Hematopoietic multipotent progenitor cell treated with erythropoietin and hydrocortisone succinate and interleukin-3 and kit ligand, for 8 days (in vitro differentiated cells): Measurements from ENCODE around the gene MAP3K20.
"Not testable (repeated sequence)": the region's sequence is repeated elsewhere in the genome, so short reads cannot be mapped to it uniquely, and the experiment has no call there.

Experiments used
- DNase-seq: peaks from one replicate; pipeline ENCODE4 v3.0.0-alpha.2; 2015

The MAP3K20 gene

GRCh38 chr2:173163357-173163756 is 87.7 kb downstream of the MAP3K20 start:
- not testable (repeated sequence) for DNase-seq

DNA sequence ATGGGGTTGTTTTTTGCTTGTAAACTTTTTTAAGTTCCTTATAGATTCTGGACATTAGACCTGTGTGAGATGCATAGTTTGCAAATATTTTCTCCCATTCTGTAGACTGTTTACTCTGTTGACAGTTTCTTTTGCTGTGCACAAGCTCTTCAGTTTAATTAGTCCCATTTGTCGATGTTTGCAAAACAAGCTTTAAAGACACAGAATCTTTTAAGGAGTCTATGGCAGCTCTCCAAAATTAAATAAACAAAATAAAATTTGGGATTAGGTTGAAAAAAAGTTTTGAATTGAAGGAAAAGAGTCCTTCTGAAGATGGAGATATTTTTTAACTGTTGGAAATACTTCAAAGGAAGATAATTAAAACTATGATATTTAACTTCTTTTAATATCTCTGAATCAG is 88.8 kb downstream of the MAP3K20 start:
- no peak for DNase-seq

DNA sequence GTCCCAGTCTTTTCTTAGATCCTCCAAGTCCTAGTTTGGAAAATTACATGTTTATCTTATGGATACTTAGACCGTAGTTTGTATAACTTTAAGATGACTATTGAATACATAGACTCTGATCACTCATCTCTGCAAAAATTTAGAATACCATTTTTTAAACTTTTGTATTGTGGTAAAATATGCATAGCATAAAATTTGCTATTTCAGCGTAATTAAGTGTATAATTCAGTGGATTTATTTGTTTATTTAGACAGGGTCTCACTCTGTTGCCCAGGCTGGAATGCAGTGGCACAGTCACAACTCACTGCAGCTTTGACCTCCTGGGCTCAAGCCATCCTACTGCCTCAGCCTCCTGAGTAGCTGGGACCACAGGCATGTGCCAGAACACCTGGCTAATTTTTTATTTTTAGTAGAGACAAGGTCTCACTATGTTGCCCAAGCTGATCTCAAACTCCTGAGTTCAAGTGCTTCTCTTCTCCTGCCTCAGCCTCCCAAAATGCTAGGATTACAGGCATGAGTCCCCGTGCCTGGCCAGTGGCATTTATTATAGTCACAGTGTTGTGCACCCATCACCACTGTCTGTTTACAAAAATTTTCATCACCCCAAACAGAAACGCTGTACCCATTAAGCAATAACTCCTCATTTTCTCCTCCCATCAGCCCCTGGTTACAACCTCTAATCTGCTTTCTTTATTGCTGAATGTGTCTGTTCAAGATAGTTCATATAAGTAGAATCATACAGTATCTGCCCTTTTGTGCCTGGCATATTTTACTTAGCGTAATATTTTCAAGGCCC is 90.0 kb downstream of the MAP3K20 start:
- DNase-seq, result no peak

DNA sequence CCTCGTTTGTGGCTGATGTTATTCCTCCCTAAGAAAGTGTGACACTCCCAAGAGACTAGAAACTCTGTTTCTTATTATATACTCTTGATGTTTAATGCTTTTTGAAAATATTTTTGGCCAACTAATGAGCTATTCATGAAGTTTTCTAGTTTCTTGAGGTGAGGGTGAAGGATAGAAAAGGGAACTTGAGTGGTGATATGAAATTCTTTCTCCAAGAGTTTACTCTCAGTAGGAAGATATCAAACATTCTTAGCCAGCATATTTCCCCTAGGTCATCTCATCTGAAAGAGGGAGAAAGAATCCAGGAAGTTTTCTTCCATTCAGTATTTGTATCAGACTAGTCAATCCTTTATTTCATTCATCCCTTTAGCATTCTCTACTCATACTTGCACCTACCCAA is 95.7 kb downstream of the MAP3K20 start:
- no peak for DNase-seq

- no peak for DNase-seq
These were observed 96.4 kb downstream of the MAP3K20 start for GRCh38 chr2:173171924-173172643.

DNA sequence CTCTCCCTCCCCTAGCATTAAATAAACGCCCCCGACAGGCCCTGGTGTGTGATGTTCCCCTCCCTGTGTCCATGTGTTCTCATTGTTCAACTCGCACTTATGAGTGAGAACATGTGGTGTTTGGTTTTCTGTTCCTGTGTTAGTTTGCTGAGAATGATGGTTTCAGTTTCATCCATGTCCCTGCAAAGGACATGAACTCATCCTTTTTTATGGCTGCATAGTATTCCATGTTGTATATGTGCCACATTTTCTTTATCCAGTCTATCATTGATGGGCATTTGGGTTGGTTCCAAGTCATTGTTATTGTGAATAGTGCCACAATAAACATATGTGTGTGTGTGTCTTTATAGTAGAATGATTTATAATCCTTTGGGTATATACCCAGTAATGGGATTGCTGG is 98.7 kb downstream of the MAP3K20 start:
- DNase-seq, result not testable (repeated sequence)

DNA sequence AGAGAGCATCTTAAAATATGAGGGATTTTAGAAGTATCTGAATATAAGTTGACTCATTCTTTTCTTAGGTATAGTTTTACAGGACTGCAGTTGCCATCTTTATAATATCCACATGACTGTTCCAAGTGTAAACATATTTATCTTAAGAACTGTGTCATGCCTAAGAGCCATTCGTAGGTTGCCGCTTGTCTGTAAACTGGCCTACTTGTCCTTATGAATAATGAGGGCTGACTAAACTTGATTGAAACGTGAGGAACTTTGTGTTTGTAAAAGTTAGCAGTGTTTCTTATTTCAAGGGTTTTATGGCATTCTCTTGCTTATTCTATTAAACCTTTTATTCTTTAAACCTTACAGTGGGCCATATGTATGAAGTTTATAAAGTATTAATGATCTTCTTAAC is 99.6 kb downstream of the MAP3K20 start:
- no peak for DNase-seq

GRCh38 chr2:173181982-173182381 is 106.3 kb downstream of the MAP3K20 start:
- DNase-seq, result no peak

DNA sequence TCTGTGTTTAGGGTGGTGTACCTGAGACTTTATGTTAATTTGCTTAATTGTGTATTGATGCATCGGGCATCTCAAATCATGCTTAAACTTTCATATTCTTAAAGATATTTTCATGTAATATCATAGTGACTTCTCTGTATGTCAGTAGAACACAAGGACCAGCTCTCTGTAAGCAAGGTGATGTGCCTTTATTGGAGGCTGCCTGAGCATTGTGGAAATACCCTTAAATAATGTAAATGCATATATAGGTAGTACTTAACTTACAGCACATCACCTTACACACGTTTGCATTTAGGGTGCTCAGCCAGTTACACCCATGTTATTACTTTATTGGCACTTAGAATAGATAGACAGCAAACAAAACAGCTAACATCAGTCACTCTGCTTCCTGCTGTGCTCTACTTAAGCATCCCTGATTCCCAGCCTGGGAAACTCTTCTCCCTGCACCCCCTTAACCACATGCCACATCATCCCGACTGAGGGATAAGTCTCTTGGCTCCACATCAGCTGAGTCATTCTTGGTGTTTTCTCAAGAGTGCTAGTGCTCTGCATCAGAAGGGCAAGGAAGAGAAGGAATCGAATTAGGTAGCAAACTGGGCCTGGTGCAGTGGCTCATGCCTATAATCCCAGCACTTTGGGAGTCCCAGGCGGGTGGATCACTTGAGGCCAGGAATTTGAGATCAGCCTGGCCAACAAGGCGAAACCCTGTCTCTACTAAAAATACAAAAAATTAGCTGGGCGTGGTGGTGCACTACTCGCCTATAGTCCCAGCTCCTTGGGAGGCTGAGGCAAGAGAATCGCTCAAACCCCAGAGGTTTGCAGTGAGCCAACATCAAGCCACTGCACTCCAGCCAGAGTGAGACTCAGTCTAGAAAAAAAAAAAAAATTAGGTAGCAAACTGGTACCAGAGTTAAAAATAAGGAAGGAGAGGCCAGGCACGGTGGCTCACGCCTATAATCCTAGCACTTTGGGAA is 108.7 kb downstream of the MAP3K20 start:
- DNase-seq, result no peak

- DNase-seq, result no peak
These were observed 109.8 kb downstream of the MAP3K20 start for GRCh38 chr2:173185437-173185836.

GRCh38 chr2:173187941-173188788 is 112.5 kb downstream of the MAP3K20 start:
- DNase-seq, result peak; percentile 12

- DNase-seq, result no peak
These were observed 116.0 kb downstream of the MAP3K20 start for GRCh38 chr2:173191601-173192000.

GRCh38 chr2:173192071-173192470 is 116.4 kb downstream of the MAP3K20 start:
- DNase-seq, result no peak

GRCh38 chr2:173193925-173194324 is 118.3 kb downstream of the MAP3K20 start:
- DNase-seq, result no peak

GRCh38 chr2:173195100-173195499 is 119.5 kb downstream of the MAP3K20 start:
- no peak for DNase-seq

- DNase-seq, result no peak
These were observed 120.4 kb downstream of the MAP3K20 start for GRCh38 chr2:173196080-173196479.

DNA sequence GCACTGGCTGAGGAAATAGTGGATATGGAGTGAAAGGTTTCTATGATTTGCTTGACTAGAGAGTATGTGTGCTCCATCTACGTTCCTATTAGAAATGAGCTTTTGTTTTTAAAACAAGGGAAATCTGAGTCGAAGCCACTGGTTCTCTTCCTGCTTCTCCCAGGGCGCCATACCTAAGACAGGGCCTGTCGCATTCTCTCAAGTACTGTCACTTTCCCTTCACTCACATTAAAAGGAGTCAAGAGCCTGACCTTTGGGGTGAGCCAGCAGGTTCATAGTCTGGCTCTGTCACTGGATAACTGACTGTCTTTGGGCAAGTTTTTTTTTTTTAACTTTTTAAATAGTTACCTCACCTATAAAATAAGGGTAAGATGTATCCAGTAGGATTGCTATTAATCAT is 121.0 kb downstream of the MAP3K20 start:
- no peak for DNase-seq

DNA sequence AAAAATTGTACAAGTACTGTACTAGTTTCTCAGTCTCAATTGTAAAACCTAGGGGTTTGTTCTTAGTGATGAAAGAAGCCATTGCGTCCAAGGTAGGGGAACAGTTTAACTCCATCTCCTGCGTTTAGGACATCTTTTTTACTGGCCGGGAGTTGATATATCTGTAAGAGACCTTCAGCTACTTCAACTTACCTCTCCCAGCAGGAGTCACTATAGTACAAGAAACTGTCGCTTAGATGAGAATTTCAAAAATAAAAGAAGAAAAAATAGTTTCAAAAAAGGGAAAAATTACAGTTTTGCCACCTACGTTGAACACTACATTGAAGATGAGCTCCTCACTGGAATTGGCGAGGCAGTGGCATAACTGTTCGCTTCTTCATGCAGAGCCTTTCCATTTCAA is 122.7 kb downstream of the MAP3K20 start:
- DNase-seq, result no peak

DNA sequence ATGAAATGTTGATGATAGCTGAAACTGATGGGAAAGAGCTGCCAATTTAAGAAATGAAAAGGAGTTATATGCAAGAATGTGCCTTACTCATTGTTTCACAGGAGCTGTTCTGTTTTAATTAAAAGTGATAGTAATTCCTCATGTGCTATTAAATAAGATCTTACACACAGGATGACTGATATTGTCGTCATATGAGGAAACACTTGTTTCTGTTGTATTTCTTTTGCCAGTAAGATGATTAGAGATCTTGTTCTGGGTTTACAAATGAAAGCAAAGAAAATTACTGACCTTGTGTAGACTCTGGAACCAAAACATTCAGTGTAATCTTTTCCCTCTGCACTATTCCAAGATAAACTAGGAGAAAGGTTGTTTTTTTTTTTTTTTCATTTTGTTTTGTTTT is 123.6 kb downstream of the MAP3K20 start:
- DNase-seq, result no peak

DNA sequence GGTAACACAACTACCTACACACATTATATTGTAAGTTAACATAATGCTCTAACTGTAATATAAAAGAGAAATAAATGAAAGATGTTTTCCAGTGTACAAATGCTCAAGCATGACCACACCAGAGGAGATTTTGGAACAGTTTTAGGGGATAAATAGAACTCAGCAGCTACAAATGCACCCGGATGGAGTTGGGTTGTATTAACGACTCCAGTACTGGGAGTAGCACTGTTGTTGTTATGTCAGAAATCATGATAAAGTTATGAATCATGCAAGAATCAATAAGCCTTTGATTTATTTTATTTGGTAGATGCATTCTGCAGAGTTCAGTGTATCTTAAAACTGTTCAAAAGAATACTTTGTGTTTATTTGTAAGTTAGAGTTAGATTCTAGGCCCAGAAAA is 126.9 kb downstream of the MAP3K20 start:
- DNase-seq, result no peak

- no peak for DNase-seq
These were observed 128.7 kb downstream of the MAP3K20 start for GRCh38 chr2:173204316-173204715.

DNA sequence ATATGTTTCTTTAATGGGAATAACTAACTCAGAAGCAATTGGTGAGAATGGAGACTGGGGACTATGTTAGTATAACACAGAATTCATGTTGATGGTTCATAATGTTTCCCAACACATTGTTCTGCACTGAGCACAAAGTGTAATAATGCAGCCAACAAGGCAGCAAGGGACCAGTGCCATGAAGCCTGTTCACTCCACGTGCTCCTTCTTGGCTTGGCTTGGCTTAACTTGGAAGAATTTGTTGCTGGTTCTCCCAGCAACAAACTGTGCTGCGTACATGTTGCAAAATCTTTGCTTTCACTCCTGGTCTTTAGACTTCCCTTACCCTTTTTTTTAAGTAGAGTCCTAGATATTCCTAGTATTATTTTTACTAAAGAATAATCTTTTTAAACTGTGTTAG is 129.7 kb downstream of the MAP3K20 start:
- DNase-seq, result no peak
